Skeletal muscle tissue (tissue), 4 donors: Measurements from ENCODE around the gene TMPRSS9. TPM values are rescaled to one million over a fixed set of nuclear protein-coding genes. Genes with fewer than 3 reads are reported as not detected.

ENCODE experiments used
- H3K27ac ChIP-seq: one replicate; pipeline ENCODE4 v1.7.0; 2013; ENCODE audit warnings: mild to moderate bottlenecking, low read depth, low read length, inconsistent platforms
- H3K27me3 ChIP-seq, 3 donors: one replicate each; pipeline ENCODE4 v1.7.0; 2013; ENCODE audit warnings: low read length in 3 of 3; ENCODE audit not compliant: control insufficient read depth in 3 of 3, insufficient read depth in 3 of 3
- H3K36me3 ChIP-seq, 3 donors: one replicate each; pipeline ENCODE4 v1.7.0; 2013; ENCODE audit warnings: low read length in 3 of 3; ENCODE audit not compliant: control insufficient read depth in 3 of 3, insufficient read depth in 3 of 3
- H3K4me1 ChIP-seq, 3 donors: one replicate each; pipeline ENCODE4 v1.7.0; 2013; ENCODE audit warnings: low read length in 3 of 3, mild to moderate bottlenecking in 3 of 3; ENCODE audit not compliant: control insufficient read depth in 3 of 3, insufficient read depth in 3 of 3
- H3K4me3 ChIP-seq, 3 donors: one replicate each; pipeline ENCODE4 v1.7.0; 2013; ENCODE audit warnings: low read length in 3 of 3
- H3K9ac ChIP-seq, 3 donors: one replicate each; pipeline ENCODE4 v1.7.0; 2013; ENCODE audit warnings: low read length in 3 of 3, mild to moderate bottlenecking in 3 of 3, moderate library complexity in 2 of 3, low read depth in 1 of 3
- H3K9me3 ChIP-seq, 3 donors: one replicate each; pipeline ENCODE4 v1.7.0; 2013; ENCODE audit warnings: low read length in 3 of 3; ENCODE audit not compliant: control insufficient read depth in 3 of 3
- total RNA-seq: library from RNA; depleted of rRNA; stranded (reverse); fragments of >200 nt; gene quantifications from one replicate; pipeline ENCODE4 v1.2.3, GENCODE V29; 2014
- donor health status: Osteomylitis.

Gene TMPRSS9
- total RNA-seq, 1 donor from 2014 or later, result under 0.01 TPM

- Histone ChIP-seq H3K27me3 (no peaks in the 10 kb centered on the region), H3K27ac (peak overlapping the region; percentile 95), H3K9ac (peak overlapping the region; percentile 60 to 79 (median 72)), H3K4me1 (peaks cover 13 to 32% (median 32%) of the 10 kb centered on the region in 3 donors), H3K9me3 (no peaks in the 10 kb centered on the region), H3K36me3 (peaks cover 0 to 8% (median 0%) of the 10 kb centered on the region in 3 donors), H3K4me3 (peak overlapping the region; percentile 55 to 70 (median 68))
These were observed 115.1 kb downstream of the TMPRSS9 start for GRCh38 chr19:2475018-2475701.

Other genes starting within 250 kb of the TMPRSS9 start
- gene AP3D1, start 208.7 kb upstream of the TMPRSS9 start, total RNA-seq, result 33.4 TPM
- 5.7 TPM for gene DOT1L, start 196.3 kb upstream of the TMPRSS9 start, total RNA-seq
- gene PLEKHJ1, start 123.9 kb upstream of the TMPRSS9 start, total RNA-seq, result 63.2 TPM
- gene SF3A2, start 123.4 kb upstream of the TMPRSS9 start, total RNA-seq, result 37.6 TPM
- gene AMH, start 110.9 kb upstream of the TMPRSS9 start, total RNA-seq, result 0.52 TPM
- gene JSRP1, start 103.8 kb upstream of the TMPRSS9 start, total RNA-seq, result 79.3 TPM
- not detected for gene PEAK3, start 78.1 kb upstream of the TMPRSS9 start, total RNA-seq
- gene LINGO3, start 52.1 kb upstream of the TMPRSS9 start, total RNA-seq, result not detected
- gene LSM7, start 31.7 kb upstream of the TMPRSS9 start, total RNA-seq, result 49.1 TPM
- gene SPPL2B, start 31.6 kb upstream of the TMPRSS9 start, total RNA-seq, result 11.0 TPM
- 29.7 TPM for gene TIMM13, start 67.3 kb downstream of the TMPRSS9 start, total RNA-seq
- gene LMNB2, start 96.7 kb downstream of the TMPRSS9 start, total RNA-seq, result 52.7 TPM
- gene GADD45B, start 115.9 kb downstream of the TMPRSS9 start, total RNA-seq, result 5.7 TPM